GM18867 (cell line): ENCODE data around the gene IMPG1.
"Not testable (repeated sequence)": the region's sequence is repeated elsewhere in the genome, so short reads cannot be mapped to it uniquely, and the experiment has no call there.

Experiments
- ATAC-seq: cut with Tn5 transposase; IDR thresholded peaks from one replicate; pipeline ENCODE4 v1.9.1; 2021; ENCODE audit warnings: mild to moderate bottlenecking, moderate library complexity; ENCODE audit not compliant: unreplicated experiment

The IMPG1 gene

DNA sequence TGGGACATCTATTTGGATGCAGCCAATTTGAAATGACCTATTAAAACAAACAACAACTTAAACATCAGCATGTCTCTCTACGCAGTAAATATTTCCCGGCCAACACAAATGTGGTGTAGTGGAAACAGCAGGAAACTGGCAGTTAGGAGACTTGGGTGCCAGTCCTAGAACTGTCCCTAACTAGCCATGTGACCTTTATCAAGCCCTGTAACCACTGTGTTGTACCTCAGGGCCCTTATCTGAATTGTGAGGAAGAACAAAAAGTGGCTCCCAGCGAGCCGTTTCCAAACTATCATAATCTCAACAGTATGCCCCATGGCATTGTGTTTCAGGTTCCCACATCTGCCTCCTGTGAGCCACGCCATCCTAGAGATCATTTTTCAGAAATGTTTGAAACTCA, 124.5 kb downstream of the IMPG1 start:
- ATAC-seq = no peak

DNA sequence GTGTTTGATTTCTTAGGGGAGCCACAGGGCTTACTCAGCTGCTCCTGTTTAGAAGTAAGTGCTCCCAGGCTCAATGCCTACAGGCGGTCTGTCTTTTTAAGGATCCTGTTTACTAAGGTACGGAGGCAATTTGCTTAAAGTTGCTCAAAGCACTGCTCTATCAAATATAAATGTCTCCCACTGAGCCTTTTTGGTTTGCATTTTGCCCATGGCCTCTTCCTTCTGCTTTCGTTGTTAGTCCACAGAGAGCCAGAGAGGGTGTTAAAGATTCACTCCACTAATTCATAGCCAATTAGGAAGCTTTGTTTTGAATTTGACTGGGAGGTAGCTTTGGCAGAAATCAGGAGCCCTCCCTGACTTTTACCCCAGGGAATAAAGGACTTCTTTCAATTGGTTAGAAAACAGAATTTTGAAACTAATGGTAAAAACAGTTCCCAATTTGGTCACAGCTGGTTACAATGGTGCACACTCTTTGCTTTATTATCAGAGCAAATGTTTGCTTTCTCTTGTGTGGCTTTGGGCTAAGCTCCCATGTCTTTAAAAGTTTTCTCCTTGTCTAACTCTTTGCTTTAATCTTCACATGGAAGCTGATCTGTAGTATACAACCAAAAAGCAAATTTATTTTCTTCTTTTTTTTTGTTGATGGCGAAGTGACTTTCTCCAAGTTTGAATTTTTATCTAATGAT, 126.2 kb downstream of the IMPG1 start:
- ATAC-seq = peak; percentile 65

- no peak for ATAC-seq
Measured at GRCh38 chr6:75943381-75943780, 129.1 kb downstream of the IMPG1 start.

DNA sequence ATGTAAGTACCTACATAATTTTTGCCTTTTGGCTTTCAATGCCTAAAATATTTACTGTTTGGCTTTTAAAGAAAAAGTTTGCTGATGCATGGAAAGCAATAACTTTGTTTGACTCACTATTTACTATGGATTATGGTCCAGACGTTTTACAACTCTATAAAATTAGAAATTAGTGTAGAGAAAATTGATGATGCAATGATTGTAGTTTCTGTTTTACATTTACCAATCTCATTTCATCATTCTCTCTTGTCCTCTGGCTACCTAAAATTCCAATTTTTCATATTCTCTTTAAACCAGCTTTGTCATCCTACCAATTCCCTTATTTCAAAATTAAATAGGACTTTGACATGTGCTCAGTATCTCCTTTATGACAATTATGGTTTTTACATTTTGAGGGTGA, 131.0 kb downstream of the IMPG1 start:
- ATAC-seq = no peak

GRCh38 chr6:75940564-75940963, 131.9 kb downstream of the IMPG1 start:
- no peak for ATAC-seq

DNA sequence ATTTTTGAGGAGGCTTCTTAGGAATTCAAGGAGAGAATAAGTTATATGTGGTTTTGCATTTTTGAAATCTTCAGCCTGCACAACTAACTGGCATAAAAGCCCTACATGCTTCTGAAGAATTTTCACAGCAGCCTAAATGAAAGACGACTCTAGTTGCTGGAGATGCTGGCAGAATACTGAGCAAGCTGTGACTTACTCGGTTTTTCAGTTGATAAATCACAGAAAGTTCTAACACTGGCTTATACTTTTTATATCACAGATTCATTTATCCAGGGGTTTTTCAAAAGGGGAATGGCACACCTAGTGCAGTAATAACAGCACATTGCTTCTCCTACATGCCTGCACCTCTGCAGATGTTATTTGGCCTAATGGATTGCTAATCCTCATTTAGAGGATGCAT, 134.6 kb downstream of the IMPG1 start:
- ATAC-seq = no peak

GRCh38 chr6:75936682-75937081, 135.8 kb downstream of the IMPG1 start:
- no peak for ATAC-seq

GRCh38 chr6:75935473-75935793, 137.0 kb downstream of the IMPG1 start:
- no peak for ATAC-seq

GRCh38 chr6:75934643-75935472, 137.6 kb downstream of the IMPG1 start:
- ATAC-seq = peak; percentile 75

DNA sequence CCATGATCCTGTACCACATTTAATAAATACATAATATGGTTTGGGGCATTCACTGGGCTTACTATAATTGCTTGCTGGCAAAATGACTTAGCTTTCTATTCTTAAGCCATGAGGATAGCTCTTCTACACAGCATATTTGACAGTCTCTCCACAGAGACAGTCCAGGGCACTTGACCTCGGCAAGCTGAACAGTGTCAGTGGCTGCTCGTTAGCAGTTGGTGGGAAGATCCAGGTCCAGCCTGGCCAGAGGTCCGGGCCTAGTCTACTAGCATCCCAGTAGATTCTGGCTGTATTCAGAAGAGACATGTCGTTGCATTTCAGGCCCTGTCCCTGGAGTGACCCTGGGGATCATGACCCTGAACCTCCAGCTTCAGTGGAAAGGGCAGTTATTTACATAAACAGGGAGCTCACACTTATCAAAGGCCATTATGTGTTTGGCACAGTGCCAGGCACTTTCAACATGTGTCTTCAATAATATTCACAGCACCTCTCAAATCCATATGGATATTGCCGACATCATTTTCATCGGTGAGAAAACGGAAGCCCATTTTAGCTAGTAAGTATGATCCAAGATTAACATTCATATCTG, 139.0 kb downstream of the IMPG1 start:
- ATAC-seq = no peak

- ATAC-seq = peak; percentile 54
Measured at GRCh38 chr6:75932067-75932466, 140.4 kb downstream of the IMPG1 start.

DNA sequence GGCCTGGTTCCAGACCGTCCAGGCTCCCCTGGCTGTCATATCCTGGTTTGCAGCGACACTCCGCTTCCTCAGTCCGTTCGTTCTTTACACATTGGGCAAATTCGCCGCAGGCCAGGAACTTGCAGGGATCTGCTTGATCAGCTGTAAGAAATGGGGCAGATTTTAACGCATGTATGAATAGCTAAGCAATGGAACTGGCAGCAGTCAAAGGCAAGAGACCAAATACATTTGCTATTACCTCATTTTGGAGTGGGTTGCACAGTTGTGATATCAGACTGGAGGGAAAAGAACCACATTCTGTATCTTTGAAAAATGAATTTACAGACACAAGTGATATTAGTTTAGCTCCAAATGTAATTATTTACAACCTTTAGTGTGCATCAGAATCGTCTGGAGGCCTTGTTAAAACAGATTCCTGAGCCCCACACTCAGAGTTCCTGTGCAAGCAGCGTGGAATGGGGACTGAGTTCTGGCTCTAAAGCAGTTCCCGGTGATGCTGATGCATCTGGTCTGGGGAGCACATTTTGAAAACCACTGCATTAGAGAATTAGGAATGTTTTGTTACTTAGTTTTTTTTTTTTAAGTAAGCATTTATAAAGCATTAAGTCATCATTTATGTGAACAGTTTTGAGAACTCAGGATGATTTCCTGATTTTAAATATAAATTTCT, 141.3 kb downstream of the IMPG1 start:
- ATAC-seq = no peak

- ATAC-seq = peak; percentile 86
Measured at GRCh38 chr6:75926293-75927168, 145.9 kb downstream of the IMPG1 start.

GRCh38 chr6:75922226-75922625, 150.2 kb downstream of the IMPG1 start:
- ATAC-seq = no peak

- no peak for ATAC-seq
Measured at GRCh38 chr6:75913040-75913439, 159.4 kb downstream of the IMPG1 start.

GRCh38 chr6:75907444-75907843, 165.0 kb downstream of the IMPG1 start:
- no peak for ATAC-seq

DNA sequence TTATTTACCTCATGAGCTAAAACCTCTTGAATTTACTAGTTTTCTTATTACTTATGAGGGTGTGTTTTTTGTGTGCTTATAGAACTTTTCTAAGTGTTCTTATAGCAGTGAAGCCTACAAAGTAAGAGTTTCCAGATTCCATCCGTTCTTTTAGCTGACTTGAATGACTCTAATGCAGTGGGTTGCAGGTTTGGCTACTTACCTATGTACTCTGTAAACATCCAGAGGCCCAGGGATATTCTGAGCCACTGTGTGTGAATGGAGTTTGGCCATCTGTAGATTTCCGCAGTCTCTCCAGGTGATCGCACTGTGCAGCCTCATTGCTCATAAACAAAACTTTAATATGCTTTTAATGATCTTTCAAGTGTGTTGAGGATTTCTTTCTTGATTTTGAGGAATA, 165.6 kb downstream of the IMPG1 start:
- no peak for ATAC-seq

GRCh38 chr6:75905129-75905528, 167.3 kb downstream of the IMPG1 start:
- not testable (repeated sequence) for ATAC-seq

DNA sequence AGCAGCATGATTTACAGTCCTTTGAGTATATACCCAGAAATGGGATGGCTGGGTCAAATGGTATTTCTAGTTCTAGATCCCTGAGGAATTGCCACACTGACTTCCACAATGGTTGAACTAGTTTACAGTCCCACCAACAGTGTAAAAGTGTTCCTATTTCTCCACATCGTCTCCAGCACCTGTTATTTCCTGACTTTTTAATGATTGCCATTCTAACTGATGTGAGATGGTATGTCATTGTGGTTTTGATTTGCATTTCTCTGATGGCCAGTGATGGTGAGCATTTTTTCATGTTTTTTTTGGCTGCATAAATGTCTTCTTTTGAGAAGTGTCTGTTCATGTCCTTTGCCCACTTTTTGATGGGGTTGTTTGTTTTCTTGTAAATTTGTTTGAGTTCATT, 172.2 kb downstream of the IMPG1 start:
- ATAC-seq = not testable (repeated sequence)

GRCh38 chr6:75896526-75896925, 175.9 kb downstream of the IMPG1 start:
- no peak for ATAC-seq

DNA sequence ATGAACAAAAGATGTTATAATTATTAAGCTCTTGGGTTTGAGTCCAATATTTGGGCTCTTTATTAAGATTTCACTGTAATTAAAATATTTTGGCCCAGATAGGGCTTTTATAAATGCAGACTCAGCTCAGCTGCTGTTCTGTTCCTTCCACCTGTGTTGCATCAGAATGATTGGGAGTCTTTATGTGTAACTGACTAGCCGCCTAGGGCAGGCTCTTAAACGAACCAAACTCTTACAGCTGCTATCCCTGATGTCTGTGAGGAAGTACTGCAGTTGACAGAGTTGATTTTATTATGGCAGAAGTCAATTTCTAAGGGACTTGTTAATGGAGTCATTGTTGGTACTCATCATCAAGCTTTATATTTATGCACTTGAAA, 178.7 kb downstream of the IMPG1 start:
- no peak for ATAC-seq
